IMR-90 (cell line): ENCODE results near the gene GHR.

Experiments
- CEBPB ChIP-seq: IDR thresholded peaks from 2 replicates; pipeline ENCODE4 v1.6.1; 2012; ENCODE audit warnings: low read depth, low read length, improper control_type of control experiment
- CTCF ChIP-seq: conservative IDR thresholded peaks from 2 replicates; pipeline ENCODE4 v1.5.1; 2012; ENCODE audit warnings: mild to moderate bottlenecking, low read depth, low read length, improper control_type of control experiment
- NFE2L2 ChIP-seq: fragments of 150-350 bp; IDR thresholded peaks from 2 replicates; pipeline ENCODE4 v1.6.1; 2016; ENCODE audit warnings: low read depth, mild to moderate bottlenecking, low read length
- POLR2A ChIP-seq: IDR thresholded peaks from 2 replicates; pipeline ENCODE4 v1.6.1; 2012; ENCODE audit warnings: mild to moderate bottlenecking, low read depth, low read length
- RFX5 ChIP-seq: IDR thresholded peaks from 2 replicates; pipeline ENCODE4 v1.8.0; 2012; ENCODE audit warnings: low read depth, mild to moderate bottlenecking, low read length, moderate library complexity
- USF2 ChIP-seq: fragments of 150-350 bp; IDR thresholded peaks from 2 replicates; pipeline ENCODE4 v1.6.1; 2017; ENCODE audit warnings: mild to moderate bottlenecking, antibody characterized with exemption, low read length, low read depth

- TF ChIP-seq CTCF (no peak), CEBPB (no peak), POLR2A (no peak), RFX5 (no peak), USF2 (no peak), NFE2L2 (no peak)
Measured at GRCh38 chr5:42648036-42648435, 224.8 kb downstream of the GHR start.
